Measurements from ENCODE around the gene ING3.

ING3 gene, protein sequence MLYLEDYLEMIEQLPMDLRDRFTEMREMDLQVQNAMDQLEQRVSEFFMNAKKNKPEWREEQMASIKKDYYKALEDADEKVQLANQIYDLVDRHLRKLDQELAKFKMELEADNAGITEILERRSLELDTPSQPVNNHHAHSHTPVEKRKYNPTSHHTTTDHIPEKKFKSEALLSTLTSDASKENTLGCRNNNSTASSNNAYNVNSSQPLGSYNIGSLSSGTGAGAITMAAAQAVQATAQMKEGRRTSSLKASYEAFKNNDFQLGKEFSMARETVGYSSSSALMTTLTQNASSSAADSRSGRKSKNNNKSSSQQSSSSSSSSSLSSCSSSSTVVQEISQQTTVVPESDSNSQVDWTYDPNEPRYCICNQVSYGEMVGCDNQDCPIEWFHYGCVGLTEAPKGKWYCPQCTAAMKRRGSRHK

GRCh38 chr7:120950539-120951308 is at the start of gene ING3:
ING3 (plus strand) TSS chr7:120950777; CDS start chr7:120950897, 120 bp downstream.
- peak; percentile 98 for DNase-seq

DNA sequence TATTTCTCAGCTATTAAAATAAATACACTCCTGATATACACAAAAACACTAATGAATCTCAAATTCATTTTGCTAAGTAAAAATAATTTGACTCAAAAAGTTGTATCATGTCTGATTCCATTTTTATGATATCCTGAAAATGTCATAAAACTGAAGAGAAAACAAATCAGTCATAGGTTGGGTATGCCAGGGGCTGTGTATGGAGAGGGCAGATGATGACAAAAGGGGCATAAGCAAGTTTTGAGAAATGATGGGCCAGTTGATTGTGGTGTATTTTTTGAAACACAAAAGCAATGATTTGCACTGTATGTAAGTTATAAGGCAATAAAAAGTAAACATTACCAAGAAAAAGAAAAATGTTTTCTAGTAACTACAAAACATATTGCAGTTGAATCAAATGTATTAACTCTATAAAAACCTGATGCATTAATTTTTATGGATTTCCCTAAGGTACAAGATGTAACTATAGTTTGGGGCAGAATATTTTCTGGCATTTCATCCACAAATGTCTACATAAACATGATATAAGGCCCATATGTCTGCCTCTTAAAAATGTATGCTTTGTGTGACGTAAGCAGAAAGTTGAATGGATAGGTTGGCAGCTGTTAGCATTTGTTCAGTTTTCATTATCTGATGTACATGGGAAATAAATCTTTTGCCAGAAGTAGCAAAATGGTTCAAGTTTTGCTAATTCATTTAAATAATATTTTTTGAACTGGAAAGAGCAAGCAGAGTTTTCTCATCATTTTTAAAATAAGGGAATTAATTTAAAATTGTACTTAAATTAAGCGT is 35.1 kb upstream of the ING3 start:
- no peak for DNase-seq

DNA sequence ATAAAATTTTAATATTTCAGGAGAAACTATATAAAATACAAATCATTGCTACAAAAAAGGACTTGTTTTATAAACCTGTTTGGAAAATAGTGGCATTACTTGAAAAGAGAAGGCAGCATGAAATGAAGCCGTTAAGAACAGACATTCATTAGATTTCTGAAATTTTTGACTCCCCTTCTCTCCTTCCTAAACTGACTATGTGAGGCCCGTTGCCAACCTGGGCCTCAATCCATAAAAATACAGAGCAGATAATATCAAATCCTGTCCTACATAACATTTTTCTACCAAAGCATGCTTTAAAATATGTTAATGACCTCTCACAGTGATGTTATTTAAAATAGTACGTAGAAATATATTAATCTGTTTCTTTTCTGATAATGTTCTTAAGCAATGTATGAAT is 34.5 kb upstream of the ING3 start:
- no peak for DNase-seq

- DNase-seq = no peak
Measured at GRCh38 chr7:120916538-120916937, 34.0 kb upstream of the ING3 start.

DNA sequence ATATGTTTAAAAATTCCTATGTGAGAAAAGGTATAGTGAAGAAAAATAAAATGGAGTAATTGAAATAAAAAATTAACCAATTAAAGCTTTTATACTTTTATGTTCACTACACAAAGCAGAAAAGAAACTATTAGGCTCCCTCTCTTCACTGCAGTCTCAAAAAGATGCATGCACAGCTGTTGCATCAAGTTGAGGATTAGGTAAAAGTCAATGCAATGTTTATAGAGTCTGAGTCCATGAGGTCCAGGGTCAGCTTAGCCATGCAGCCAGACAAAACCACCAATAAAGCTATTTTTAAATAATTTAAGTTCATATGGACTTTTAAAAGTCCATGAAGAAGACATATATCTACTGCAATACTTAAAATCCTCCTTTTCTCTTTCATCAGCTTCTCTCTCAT is 31.1 kb upstream of the ING3 start:
- DNase-seq = no peak

- no peak for DNase-seq
Measured at GRCh38 chr7:120920034-120920433, 30.5 kb upstream of the ING3 start.

DNA sequence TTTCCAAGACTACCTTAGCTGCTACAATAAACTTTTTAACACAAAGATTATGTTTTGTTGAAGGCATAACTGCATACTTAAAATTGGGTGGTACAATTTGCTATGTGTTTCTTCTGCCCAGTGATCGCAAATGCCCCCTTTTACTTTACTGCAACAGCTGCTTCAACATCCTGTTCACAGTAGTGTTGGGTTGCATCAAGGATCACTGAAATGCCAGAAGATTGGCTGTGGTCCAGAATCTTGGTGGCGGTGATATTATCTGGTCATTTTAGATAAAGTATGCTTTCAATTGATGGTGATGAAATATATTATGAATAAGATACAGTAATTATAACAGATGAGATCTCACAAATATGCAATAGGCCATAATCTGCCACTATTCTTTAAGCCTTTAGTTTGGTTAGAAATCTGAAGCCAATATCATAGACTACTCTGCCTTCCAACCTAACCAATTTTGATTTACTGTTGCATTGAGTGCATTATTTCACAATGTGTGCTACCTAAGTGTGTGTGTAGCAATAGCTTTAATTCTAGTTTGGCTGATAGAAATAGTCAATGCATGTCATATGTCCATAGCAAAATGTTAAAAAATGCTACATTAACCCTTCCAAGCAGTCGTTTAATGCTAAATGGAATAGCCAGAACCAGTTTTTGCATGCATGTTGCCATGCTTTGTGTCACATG is 29.8 kb upstream of the ING3 start:
- DNase-seq = no peak

DNA sequence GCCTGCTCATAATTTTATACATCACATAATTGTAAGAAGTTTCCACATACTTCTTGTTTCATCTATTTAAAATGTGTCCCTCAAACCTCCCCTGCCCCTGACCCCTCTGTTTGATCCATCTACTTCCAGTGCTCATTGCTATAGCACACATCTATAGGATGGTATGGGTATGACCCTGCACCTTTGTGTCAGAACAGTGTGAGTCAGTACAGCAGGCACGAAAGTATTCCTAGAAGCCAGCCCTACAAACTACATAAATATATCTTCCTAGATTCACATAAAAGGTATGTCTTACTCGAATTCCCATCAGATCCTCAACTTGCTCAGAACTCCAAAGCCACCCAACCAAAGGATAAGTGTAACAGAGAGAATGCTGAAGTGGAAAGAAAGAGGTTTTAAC is 25.7 kb upstream of the ING3 start:
- DNase-seq = no peak

- no peak for DNase-seq
Measured at GRCh38 chr7:120925392-120925791, 25.2 kb upstream of the ING3 start.

- no peak for DNase-seq
Measured at GRCh38 chr7:120926943-120927346, 23.6 kb upstream of the ING3 start.

- DNase-seq = no peak
Measured at GRCh38 chr7:120927454-120928103, 23.0 kb upstream of the ING3 start.

DNA sequence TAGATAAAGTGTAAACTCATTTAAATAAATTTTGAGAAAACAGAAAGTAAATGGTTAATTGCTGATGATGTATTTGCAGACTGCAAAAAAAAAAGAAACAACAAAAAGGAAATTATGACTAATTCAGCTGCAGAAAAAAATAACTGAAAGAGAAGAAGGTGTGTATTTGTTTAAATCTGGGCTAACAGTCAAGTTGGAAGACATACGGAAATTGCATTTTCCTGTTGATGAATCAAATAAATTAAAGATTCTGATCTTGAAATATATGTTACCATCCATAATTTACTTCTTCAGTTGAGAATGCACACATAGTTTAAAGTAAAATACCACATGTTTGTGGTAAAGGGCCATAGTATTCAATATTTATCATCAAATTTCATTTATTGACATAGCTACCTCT is 19.3 kb upstream of the ING3 start:
- DNase-seq = no peak

GRCh38 chr7:120933475-120933874 is 17.1 kb upstream of the ING3 start:
- no peak for DNase-seq

GRCh38 chr7:120939345-120939744 is 11.2 kb upstream of the ING3 start:
- DNase-seq = no peak

GRCh38 chr7:120941064-120941463 is 9.5 kb upstream of the ING3 start:
- no peak for DNase-seq

GRCh38 chr7:120941856-120942255 is 8.7 kb upstream of the ING3 start:
- no peak for DNase-seq

- DNase-seq = no peak
Measured at GRCh38 chr7:120942861-120943260, 7.7 kb upstream of the ING3 start.

GRCh38 chr7:120944826-120945562 is 5.6 kb upstream of the ING3 start:
- no peak for DNase-seq

DNA sequence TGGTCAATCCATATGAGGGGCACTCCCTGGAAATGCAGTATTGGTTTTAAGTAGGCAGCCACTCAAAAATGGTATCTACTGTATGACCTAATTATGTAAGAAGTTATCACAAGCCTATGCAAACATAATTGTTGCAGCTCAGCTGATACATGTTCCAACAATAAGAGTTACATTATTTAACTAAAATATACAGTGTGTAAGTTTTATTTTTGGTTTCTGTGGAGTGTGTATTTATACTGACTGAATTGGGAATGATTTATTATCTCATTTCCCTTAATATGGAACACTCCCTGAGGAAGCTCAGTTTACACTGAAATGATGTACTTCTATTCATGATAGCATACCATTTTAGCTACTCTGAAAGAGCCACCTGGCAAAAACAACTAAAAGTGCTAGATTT is 2.6 kb upstream of the ING3 start:
- DNase-seq = no peak

DNA sequence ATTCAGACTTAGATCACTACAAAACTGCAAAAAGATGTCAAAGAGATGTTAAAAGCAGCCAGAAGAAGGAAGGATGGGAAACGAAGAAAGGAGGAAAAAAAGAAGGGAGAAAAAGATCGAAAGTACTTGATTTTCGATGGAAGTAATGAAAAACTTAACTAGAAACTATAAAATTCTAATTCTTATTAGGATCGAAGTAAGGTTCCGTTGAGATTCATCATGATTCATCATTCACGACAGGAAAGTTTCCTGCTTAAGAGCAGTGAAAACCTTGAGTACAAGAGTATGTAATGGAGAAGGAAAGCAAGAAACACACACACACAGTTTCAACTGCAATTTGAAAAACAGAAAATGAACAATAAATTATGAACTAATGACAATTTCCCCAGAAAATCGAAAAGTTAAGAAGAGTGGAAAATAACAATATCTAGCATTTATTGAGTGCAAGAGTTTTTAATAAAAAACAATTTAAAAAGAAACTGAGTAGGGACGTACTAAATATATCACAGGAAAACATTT is 1.1 kb upstream of the ING3 start:
- no peak for DNase-seq

- DNase-seq = no peak
Measured at GRCh38 chr7:120949998-120950538, 509 bp upstream of the ING3 start.
